HuH-7.5 (cell line): Measurements from ENCODE around the gene ASTL.

Experiments
- DNase-seq: peaks from one replicate; pipeline ENCODE4 v3.0.0; 2011; ENCODE audit warnings: low spot score

The ASTL gene

DNA sequence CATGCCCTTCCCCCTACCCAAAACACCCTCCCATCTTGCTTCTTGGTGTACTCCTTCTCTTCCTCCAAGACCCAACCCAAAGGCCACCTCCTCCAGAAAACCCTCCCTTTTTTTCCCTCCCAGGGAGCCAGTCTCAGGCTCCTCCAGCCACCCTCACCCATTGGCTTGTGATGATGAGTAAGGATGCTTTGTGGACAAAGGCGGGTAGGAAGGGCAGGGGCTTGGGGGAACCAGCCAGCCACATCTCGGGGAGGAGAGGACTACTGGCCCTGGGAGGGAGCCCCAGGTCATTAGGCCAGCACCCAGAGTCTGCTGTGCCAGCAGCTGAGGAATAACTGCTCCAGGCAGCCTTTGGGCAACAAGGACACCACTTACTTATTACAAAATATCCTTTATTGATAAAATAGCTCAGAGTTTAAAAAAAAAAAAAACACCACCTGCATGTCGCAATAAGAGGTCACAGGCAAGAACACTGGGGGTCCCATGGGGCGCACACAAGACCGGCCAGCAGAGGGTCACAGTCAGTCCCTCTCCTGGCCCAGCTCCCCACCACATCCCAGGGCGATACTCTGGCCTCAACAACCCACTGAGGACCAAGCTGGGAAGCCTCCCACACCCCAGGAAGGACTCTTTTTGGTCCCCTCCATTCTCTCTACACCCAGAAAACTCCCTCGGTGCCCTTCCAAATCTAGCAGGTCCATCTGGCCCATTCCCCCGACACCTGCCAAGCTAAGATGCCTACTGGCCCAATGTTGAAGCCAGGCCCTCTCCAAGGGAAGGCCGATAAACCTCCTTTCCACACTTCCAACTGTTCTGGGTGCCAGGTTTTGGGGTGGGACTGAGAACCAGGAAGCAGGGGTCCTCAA is 25.6 kb downstream of the ASTL start:
- no peak for DNase-seq

DNA sequence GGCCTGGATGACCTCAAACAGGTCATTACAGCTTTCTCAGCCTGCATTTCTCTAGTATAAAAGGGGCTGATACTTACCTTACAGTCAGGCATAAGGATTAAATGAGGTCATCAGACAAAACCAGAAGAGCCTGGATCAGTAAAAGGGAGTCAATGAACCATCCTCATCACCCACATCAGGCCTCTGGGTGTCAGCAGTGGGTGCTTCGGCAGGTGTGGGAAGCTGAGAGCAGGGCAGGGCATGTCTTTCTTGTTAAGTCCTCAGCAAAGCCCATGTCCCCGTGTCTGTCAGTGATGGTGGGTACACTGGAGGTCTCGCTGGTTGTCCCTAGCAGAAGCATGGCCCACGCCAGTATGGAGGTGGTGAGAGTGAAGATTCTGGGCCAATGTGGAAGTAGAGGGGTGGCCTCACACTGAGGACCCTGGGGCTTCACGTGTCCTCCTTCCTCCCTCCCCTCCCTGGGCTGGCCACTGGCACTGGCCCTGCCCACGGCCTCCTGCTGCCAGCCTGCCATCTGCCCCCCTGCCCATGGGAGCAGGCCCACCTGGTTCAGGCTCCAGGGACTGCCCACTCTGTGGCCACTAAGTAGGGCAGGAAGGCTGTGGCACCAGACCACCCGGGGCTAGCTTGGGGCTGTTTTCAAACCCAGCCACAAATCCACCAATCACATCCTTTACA is 26.3 kb downstream of the ASTL start:
- no peak for DNase-seq

DNA sequence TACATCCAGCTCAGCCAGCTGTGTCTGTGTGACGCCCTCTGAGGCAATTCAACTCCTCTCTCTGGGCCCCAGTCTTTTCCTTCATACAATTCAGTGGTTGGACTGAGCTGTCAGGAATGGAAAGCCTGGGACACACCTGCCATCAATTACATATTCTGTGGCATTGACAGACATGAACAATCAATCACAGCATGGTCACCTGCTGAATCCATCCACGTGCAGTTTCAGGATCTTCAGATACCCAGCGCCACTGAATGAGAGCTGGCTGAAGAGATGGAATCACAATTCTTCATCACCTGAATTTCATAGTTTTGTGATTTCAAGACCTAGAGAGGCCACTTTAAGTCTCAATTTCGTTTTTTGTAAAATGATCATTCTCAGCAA is 27.1 kb downstream of the ASTL start:
- DNase-seq: no peak

DNA sequence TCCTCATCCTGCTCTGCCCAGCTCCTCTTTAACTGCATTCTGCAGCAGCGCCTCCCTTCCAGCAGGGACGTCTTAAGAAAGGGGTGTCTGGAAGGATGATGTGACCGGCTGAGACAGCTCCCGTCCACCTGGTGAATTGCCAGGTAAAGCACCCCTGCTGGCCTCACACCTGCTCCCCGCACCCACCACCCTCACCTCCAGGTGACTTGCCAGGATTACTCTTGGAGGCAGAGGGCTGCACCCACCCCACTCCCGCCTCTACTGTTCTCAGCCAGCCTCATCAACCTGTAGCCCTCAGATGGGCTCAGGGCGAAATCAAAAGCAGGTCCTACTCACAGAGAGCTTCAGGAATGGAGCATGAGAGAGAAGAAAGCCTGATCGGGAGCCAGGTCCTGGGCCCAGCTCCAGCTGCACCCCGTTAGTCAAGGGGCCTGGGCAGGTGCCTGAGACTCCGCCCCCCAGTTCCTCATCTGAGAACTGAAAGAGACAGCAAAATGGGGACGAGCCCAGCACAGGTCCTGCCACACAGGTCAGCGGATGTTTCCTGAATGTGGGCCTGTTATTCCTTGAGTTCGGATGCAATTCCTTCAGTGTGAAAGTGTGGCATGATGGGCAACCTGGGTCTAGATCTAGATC is 27.6 kb downstream of the ASTL start:
- no peak for DNase-seq

DNA sequence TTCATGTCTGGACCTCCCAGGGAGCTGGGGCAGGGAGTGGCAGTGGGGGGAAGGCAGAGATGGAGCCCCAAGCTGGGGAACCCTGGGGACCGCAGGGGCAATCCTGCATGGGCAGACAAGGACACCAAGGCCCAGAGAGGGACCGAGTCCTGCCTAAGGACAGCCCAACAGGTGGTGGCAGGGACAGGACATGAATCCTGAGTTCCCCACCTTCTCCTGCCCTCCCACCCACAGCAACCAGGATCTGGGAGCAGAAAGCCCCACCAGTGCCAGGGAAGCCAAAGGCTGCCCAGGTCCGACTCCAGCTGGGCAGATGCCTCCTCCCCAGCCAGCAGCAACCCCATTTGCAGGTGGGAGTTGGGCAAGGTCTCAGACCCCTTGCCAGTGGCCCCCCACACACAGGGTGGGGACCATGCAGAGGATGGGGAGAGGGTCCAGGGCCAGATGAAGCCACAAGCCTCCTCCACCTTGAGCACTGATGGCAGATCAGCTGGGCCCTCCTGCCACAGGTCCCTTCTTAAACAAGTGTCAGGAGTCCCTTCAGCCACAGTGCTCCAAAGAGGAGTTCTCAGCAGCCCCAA is 28.3 kb downstream of the ASTL start:
- DNase-seq: no peak

DNA sequence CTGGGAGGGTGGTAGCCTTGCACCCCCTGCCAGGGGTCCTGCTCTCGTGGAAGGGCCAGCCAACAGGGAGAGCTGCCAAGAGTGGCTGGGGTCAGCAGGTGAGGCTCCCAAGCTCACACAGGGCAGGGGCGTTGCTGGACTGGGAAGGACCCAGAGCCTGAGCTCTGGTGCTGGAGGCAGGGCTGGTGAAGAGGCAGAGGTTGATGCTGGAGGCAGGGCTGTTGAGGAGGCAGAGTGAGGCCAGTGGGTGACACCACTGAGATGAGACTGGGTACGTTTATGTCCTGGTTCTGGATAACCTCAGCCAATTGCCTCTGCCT is 29.0 kb downstream of the ASTL start:
- no peak for DNase-seq

DNA sequence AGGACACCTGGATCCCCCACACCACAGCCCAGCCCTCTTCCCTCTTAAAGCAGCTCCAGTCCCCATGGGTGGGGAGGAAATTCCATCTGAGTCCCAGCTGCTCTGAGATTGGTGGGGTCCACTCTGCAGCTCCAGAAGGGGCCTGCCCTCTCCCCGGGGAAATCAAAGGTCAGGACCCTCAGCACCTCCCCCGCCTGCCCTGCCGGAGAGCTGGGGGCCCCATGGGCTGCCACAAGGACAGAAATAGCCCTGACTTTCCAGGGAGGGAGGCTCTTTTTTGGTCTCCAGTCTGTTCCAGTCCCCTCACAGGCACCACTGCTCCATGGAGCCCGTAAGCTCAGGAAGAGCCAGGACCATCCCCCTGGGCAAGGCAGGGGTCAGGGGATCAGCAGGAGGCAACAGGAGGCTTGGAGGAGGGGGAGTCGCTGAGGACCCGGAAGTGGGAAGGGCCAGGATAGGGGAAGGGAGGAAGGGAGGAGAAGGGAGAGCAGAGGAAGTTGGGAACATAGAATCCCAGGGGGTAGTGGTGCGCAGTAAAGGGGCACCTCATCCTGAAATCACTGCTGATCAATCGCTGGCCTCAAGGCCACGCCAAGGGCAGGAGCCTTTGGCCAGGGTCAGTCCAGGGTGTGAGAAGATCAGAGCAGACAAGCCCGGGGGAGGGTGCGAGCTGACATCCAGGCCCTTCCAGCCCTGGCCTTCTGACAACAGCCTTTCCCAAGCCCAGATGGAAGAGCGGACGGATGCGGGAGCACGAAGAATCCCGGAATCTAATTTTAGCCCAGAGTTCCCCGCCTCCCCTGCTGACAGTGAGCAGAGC is 29.6 kb downstream of the ASTL start:
- no peak for DNase-seq

DNA sequence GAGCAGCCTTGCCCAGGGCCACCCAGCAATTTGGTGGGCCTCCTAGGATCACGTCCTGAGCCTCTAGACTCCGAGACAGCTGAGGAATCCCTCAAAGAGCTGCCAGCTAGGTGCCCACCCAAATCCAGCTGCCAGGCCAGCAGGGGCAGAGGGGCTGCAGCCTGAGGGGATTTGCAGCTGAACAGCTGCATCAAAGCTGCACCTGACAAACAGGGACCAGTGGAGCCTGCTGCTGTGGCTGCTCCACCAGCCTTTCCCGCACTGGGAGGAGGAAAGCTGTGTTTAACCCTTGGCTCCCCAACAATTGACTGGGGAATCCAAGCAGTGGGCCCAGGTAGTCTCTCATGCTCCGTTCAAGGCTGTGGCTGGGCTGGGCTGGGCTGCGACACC is 30.2 kb downstream of the ASTL start:
- DNase-seq: no peak

DNA sequence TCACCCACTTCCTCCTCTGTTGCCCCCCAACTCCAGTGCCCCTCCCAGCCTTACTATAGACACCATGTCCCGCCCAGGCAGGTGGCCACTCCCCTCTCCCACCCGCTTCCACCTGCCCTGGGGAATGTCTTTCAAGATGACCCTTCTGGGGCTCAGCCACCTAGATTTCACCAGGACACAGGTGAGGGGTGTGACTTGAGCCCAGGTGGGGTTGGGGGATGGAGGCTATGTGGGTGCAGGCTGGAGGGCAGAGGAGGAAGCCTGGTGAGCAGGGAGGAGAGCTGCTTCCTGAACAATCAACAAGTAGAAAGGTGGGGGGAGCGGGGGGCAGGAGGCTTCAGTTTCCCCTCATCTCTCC is 30.6 kb downstream of the ASTL start:
- no peak for DNase-seq

DNA sequence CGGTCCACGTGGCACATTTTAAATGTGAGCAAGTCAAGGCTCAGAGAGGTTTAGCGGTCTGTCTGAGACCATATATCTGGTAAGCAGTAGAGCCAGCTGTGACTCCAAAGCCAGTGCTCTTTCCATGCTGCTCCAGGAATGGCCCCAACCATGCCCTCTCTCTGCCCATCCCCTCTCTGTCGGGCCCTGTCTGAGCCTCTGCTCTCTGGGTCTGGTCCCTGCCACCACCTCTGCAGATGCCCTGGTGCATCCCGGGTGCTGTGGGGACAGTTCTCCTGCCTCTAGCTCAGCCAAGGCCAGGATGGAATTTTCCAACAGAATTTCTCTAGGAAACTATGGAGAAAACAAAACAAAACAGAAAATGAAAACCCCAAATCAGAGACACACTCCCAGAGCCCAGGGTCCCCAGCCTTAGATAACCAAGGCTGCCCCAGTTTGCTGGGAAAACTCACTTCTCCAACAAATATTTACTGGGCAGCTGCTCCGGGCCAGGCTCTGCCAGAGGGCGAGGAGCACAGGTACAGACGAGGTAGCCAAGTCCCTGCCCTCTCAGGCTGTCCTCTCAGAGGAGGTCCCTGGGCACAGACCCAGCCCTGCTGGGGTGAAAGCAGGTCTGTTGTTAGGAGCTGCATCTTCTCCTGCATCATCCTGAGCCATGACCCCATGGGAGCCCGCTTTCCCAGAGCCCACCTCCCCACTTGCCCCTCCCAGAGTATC is 31.2 kb downstream of the ASTL start:
- no peak for DNase-seq

DNA sequence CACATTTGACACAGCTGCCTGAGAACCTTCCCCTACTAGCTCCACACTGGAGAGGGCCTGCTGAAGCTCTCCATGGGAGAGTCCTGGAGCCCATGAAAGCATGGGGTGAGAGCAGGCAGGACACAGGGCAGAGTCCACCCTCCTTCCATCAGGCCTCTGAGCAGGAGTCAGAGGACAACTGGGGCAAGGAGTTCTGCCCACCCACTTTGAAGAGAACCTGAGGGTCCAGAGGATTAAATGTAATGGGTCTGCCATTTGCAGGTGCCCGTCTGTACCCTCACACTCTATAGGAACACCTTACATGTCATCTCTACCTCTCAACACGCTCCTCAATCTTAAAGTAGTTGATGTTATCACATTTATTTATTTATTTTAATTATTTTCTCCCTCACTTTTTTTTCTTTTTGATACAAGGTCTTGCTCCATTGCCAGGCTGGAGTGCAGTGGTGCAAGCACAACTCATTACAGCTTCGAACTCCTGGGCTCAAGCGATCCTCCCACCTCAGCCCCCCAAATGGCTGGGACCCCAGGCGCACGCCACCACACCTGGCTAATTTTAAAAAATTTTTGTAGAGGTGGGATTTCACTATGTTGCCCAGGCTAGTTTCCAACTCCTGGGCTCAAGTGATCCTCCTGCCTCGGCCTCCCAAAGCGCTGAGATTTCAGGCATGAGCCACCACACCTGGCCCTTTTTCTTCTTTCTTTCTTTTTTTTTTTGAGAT is 32.1 kb downstream of the ASTL start:
- no peak for DNase-seq

DNA sequence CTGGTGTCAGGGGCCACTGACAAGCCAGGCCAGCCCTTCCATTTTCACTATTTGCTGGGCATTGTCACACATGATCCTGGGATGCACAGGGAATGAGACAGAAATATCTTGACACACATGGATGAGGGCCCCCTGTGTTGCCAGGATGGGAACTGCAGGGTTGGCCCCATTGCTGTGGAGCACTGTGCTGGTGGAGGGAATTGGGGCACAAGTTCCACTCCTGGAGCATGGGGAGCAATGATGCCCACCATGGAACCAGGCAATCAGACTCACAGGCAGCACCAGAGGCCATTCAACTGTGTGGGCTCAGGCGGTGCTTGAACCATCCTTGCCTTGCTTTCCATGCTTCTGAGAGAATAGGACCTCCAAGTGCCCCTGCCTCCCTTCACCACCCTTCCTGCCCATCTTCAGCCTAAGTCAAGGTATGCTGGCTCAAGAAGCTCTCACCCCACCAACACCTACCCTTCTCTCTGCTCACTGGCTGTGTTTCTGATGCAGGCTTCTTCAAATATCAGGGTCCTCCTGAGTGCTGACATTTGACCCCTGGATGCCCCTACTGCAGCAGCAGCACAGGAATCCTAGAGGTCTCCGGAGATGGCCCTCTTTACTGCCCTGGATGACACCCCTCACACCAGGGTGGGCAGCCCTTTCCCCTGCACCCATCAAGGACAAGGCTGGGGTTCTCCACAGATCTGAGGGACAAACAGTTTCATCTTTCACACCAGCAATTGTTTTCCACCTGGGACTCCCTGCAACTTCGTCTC is 33.0 kb downstream of the ASTL start:
- DNase-seq: no peak

DNA sequence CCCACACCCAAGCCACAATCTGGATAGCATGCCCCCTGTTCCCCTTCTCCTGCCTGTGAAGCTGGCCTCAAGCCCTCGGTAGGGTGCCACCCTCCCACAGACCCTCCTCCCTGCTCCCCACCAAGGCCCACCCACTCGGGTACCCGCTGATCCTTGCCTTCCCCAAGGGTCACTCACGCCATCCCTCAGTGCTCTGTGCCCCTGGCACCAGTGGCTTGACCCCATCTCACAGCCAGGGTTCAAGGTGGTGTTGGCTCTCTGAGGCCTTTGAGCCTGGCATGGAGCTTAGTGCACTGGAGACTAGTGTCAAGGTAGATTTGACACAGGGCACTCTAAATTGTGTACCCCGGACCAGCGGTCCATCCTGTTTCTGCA is 33.8 kb downstream of the ASTL start:
- no peak for DNase-seq

DNA sequence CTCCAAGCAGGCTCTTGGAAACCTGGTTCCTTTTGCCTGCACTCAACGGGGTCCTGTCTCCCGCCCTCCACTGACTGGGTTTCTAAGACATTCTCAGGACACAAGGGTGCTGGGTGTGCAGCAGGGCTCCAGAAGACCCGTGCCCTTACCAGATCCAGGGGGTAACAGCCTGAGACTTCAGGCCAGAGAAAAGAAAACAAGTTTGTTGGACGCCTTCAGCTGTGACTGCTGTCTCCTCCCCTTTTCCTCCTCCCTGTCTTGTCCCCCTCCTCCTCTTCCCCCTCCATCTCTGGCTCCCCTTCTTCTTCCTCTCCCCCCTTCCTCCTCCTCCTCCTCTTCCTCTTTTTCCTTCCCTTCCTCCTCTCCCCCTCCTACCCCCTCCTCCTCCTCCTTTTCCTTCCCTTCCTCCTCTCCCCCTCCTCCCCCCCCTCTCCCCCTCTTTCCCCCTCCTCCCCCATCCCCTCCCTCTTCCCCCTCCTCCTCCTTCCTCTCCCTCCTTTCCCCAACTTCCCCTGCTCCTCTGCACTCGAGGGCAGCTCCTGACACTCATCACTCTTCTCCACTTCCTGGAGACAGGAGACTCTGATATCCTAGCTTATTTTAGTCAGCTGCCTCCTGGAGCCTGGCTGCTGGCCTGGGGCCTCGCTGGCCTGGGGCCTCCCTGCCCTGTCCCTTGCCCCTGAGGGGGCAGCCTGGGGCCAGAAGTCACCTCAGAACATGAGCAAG is 34.4 kb downstream of the ASTL start:
- DNase-seq: no peak

DNA sequence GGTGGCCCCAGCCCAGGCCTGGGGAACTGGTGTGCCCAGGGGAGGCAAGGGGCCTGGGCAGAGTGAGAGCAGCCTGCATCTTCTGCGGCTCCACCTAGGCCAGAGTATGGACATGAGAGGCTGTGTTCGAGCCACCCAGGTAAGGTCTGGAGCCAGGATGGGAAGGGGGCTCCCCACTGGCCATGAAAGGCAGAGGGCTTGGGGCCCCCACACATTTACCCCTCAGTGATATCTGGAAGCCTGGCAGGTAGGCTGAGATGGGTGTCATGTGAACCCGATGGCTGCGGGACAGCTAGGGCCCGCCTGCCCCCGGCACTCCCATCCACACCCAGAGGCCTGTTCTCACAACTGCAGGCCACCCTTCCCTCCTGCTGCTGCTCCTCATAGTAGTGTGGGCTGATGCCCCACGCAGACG is 35.1 kb downstream of the ASTL start:
- no peak for DNase-seq

DNA sequence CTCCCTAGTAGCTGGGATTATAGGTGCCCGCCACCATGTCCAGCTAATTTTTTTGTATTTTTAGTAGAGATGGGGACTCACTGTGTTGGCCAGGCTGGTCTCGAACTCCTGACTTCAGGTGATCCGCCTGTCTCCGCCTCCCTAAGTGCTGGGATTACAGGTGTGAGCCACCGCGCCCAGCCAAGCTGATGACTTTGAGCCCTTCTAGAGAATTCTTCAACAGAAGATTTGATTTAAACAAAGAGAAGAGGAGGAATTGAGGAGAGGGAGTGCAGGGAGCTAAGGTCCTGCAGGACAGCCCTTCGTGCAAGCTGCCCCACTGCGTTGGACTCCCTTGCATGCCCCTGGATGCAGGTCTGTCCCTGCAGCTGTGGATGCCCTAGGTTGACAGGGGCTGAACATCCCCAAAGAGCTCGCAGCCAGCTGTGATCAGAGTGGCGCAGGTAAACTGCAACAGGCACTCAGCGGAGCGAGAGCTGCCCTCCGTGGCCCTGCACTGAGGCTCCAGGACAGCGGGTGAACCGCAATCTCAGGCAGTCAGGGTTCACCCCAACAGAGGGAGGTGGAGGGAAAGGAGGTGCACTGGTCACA is 35.6 kb downstream of the ASTL start:
- no peak for DNase-seq

DNA sequence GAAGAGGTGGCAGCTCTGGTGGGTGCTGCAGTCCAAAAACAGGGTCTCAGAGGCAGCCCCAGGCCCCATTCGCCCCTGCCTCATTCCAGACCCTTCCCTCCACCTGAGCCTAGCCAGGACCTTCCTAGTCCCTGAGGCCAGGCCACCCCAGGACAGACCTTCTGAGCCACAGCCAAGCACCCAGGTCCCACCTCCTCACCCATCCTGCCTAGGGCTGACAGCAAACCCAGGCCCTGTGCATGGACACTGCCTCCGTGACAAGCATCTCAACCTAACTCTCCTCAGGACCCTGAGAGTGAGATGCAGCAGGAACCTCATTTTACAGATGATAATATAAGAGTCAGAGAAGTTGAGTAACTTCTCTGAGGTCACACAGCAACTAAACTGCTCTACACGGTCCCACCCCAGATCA is 37.4 kb downstream of the ASTL start:
- DNase-seq: no peak

DNA sequence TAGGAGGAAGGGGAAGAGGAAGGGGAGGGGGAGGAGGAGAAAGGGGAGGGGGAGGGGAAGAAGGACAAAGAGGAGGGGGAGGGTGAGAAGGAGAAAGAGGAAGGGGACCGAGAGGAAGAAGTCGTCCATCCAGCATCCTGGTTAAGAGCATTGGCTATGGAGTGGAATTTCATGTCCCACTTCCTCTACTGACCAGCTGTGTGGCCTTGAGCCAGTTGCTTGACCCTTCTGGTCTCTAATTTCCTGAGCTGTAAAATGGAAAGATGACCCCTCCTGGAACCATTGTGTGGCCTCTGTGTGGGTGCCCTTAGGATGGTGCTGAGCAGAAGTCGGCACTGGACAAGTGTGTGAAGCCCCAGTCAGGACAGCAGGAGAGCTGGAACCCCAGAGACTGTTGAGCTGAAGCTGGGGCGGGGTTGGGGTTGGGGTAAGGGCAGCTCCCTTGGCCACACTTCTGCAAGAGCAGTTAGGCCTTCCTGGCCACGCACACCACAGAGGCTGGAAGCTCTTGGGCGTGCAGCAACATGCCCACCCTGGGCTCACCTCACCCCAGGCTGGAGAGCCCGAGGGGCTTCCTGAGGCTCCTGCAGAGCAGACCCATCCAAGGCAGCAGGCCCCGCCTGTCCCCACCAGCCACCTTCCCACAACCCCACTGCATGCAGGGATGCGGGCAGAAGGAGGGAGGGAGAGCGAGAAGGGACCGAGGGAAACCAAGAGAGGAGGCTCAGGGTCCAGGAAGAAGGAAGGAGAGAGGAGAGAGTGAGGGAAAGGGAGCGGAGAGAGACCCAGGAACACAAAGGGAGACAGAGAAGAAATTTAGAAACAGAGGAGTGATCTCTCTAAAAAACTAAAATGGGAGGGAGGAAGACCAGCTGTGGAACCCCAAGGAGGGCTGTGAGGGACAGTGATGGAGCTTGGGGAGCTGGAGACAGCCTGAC is 38.2 kb downstream of the ASTL start:
- no peak for DNase-seq
